ENCODE data around the gene DPYSL3. TPM values are rescaled to one million over a fixed set of nuclear protein-coding genes. Genes with fewer than 3 reads are reported as not detected.

The DPYSL3 gene
- polyA plus RNA-seq, 1 donor (not counting 4 experiments of a cell fraction or from before 2014, with no cell fraction given), result 4.8 TPM

- Histone ChIP-seq H3K27ac (ENCODE audit: control insufficient read depth, insufficient read depth, low read length) (no peak overlapping the region), H3K27me3 (ENCODE audit: control insufficient read depth, extremely low read depth, insufficient read depth, low read length) (no peaks in the 10 kb centered on the region), H3K79me2 (ENCODE audit: control insufficient read depth, insufficient read depth, low read length) (no peaks in the 10 kb centered on the region), H3K9ac (ENCODE audit: control insufficient read depth, extremely low read depth, insufficient read depth, low read length) (no peak overlapping the region), H3K4me2 (ENCODE audit: control insufficient read depth, extremely low read depth, insufficient read depth, low read depth, low read length) (no peak overlapping the region), H3K36me3 (ENCODE audit: control insufficient read depth in 2 of 2, extremely low read depth in 1 of 2, insufficient read depth in 2 of 2, low read length in 2 of 2) (no peaks in the 10 kb centered on the region), H3K4me1 (ENCODE audit: control insufficient read depth, extremely low read depth, insufficient read depth, low read length) (no peaks in the 10 kb centered on the region), H3K4me3 (ENCODE audit: control insufficient read depth in 2 of 3, extremely low read depth in 1 of 3, insufficient read depth in 2 of 3, low read depth in 1 of 3, low read length in 3 of 3) (no peak overlapping the region), H2AFZ (ENCODE audit: control insufficient read depth, low read length) (no peak overlapping the region), H3K9me1 (ENCODE audit: control insufficient read depth, extremely low read depth, insufficient read depth, low read length) (no peaks in the 10 kb centered on the region), H3K9me3 (ENCODE audit: control insufficient read depth, low read depth, low read length) (no peaks in the 10 kb centered on the region), H4K20me1 (ENCODE audit: control insufficient read depth, extremely low read depth, insufficient read depth, low read length) (no peaks in the 10 kb centered on the region)
- dilution Hi-C loops (cut with MboI; ENCODE audit: extremely low pct_ligation_motif_present, low sequenced_read_pairs), result no loop called here
- DNase-seq (ENCODE audit: low read depth, low spot score), result no peak
- no peak for FAIRE-seq
- TF ChIP-seq CTCF (optimal IDR thresholded peaks at IDR 0.05 in 1 of 3, IDR thresholded peaks at IDR 0.05 in 1 of 3, conservative IDR thresholded peaks at IDR 0.05 in 1 of 3; ENCODE audit: extremely low read depth in 1 of 3, insufficient read depth in 2 of 3, low read length in 3 of 3) (no peak), EZH2 (IDR thresholded peaks at IDR 0.05; ENCODE audit: low read length) (no peak)
These were observed 150.3 kb downstream of the DPYSL3 start for GRCh38 chr5:147359581-147359980.

DNA sequence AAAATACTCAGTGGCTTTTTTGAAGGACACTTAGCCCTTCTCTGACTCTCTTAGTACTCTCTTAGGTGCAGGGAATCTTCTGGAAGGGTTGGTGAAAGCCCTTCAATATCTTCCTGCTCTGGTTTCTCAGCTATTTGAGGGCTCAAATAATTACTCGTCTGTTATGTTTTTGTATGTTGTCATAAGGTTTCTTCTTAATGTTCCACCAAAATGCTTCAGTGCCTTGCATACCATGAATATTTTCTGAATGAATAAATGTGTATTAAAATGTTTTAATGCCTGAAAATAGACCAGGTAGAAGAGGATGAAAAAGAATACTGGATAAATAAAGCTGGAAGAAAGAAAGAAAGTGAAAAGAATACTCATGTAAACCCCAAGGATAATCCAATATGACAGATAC is 150.8 kb downstream of the DPYSL3 start:
- Histone ChIP-seq H3K36me3 (ENCODE audit: control insufficient read depth in 2 of 2, extremely low read depth in 1 of 2, insufficient read depth in 2 of 2, low read length in 2 of 2) (no peaks in the 10 kb centered on the region), H3K4me3 (ENCODE audit: control insufficient read depth in 2 of 3, extremely low read depth in 1 of 3, insufficient read depth in 2 of 3, low read depth in 1 of 3, low read length in 3 of 3) (no peak overlapping the region), H3K9me3 (ENCODE audit: control insufficient read depth, low read depth, low read length) (no peaks in the 10 kb centered on the region), H3K79me2 (ENCODE audit: control insufficient read depth, insufficient read depth, low read length) (no peaks in the 10 kb centered on the region), H3K27ac (ENCODE audit: control insufficient read depth, insufficient read depth, low read length) (no peak overlapping the region), H3K4me1 (ENCODE audit: control insufficient read depth, extremely low read depth, insufficient read depth, low read length) (no peaks in the 10 kb centered on the region), H2AFZ (ENCODE audit: control insufficient read depth, low read length) (no peak overlapping the region), H3K9ac (ENCODE audit: control insufficient read depth, extremely low read depth, insufficient read depth, low read length) (no peak overlapping the region), H3K9me1 (ENCODE audit: control insufficient read depth, extremely low read depth, insufficient read depth, low read length) (no peaks in the 10 kb centered on the region), H4K20me1 (ENCODE audit: control insufficient read depth, extremely low read depth, insufficient read depth, low read length) (no peaks in the 10 kb centered on the region), H3K4me2 (ENCODE audit: control insufficient read depth, extremely low read depth, insufficient read depth, low read depth, low read length) (no peak overlapping the region), H3K27me3 (ENCODE audit: control insufficient read depth, extremely low read depth, insufficient read depth, low read length) (no peaks in the 10 kb centered on the region)
- no peak for FAIRE-seq
- dilution Hi-C loops (cut with MboI; ENCODE audit: extremely low pct_ligation_motif_present, low sequenced_read_pairs), result no loop called here
- TF ChIP-seq EZH2 (IDR thresholded peaks at IDR 0.05; ENCODE audit: low read length) (no peak), CTCF (optimal IDR thresholded peaks at IDR 0.05 in 1 of 3, IDR thresholded peaks at IDR 0.05 in 1 of 3, conservative IDR thresholded peaks at IDR 0.05 in 1 of 3; ENCODE audit: extremely low read depth in 1 of 3, insufficient read depth in 2 of 3, low read length in 3 of 3) (no peak)
- DNase-seq (ENCODE audit: low read depth, low spot score), result no peak
